ENCODE data around the gene SPR. TPM values are rescaled to one million over a fixed set of nuclear protein-coding genes. Genes with fewer than 3 reads are reported as not detected.

SPR gene
- total RNA-seq, 4 donors from 2014 or later: 30.3 to 57.0 (median 50.3) TPM

GRCh38 chr2:72921853-72922252, 34.6 kb downstream of the SPR start:
- WGBS: 92% methylated on average over 1 of the region's 1 CpG
- Histone ChIP-seq H3K4me1 (peaks cover 49 to 65% (median 54%) of the 10 kb centered on the region in 4 donors), H3K36me3 (no peaks in the 10 kb centered on the region), H3K27ac (replicated peaks in 1 of 4) (no peak overlapping the region), H3K27me3 (peaks cover 25 to 100% (median 93%) of the 10 kb centered on the region in 4 donors), H3K4me3 (no peak overlapping the region), H3K9me3 (no peaks in the 10 kb centered on the region)
- TF ChIP-seq EP300 (IDR thresholded peaks at IDR 0.05) (no peak), POLR2A (IDR thresholded peaks at IDR 0.05; ENCODE audit: low read depth) (no peak), POLR2AphosphoS5 (IDR thresholded peaks at IDR 0.05) (no peak), CTCF (IDR thresholded peaks at IDR 0.05) (no peak)
- no peak for DNase-seq (ENCODE audit: extremely low spot score)
- intact Hi-C loops (cut with DNase I): no loop called here

- Histone ChIP-seq H3K36me3 (no peaks in the 10 kb centered on the region), H3K9me3 (no peaks in the 10 kb centered on the region), H3K4me3 (peak overlapping the region in 2 of 4 donors; percentile 17 to 21), H3K27ac (replicated peaks in 1 of 4) (no peak overlapping the region), H3K4me1 (peaks cover 32 to 45% (median 33%) of the 10 kb centered on the region in 4 donors), H3K27me3 (peaks cover 18 to 100% (median 85%) of the 10 kb centered on the region in 4 donors)
- DNase-seq (ENCODE audit: extremely low spot score): no peak
- WGBS: 23% methylated on average over 8 of the region's 36 CpGs
- TF ChIP-seq POLR2A (IDR thresholded peaks at IDR 0.05; ENCODE audit: low read depth) (no peak), CTCF (IDR thresholded peaks at IDR 0.05) (no peak), EP300 (IDR thresholded peaks at IDR 0.05) (no peak), POLR2AphosphoS5 (IDR thresholded peaks at IDR 0.05) (no peak)
- intact Hi-C loops (cut with DNase I): no loop called here
Measured at GRCh38 chr2:72923833-72924352, 36.7 kb downstream of the SPR start.

- H3K27me3 ChIP-seq: peaks cover 18 to 100% (median 83%) of the 10 kb centered on the region in 4 donors
Measured at GRCh38 chr2:72924353-72925240, 37.4 kb downstream of the SPR start.

GRCh38 chr2:72925328-72925943, 38.2 kb downstream of the SPR start:
- DNase-seq (ENCODE audit: extremely low spot score): no peak
- Histone ChIP-seq H3K4me1 (peaks cover 20 to 31% (median 23%) of the 10 kb centered on the region in 4 donors), H3K9me3 (no peaks in the 10 kb centered on the region), H3K27me3 (peaks cover 10 to 99% (median 74%) of the 10 kb centered on the region in 4 donors), H3K27ac (replicated peaks in 1 of 4) (no peak overlapping the region), H3K4me3 (no peak overlapping the region), H3K36me3 (no peaks in the 10 kb centered on the region)
- 12% methylated on average over 25 of the region's 26 CpGs for WGBS
- intact Hi-C loops (cut with DNase I): no loop called here
- TF ChIP-seq POLR2AphosphoS5 (IDR thresholded peaks at IDR 0.05) (no peak), CTCF (IDR thresholded peaks at IDR 0.05) (no peak), EP300 (IDR thresholded peaks at IDR 0.05) (no peak), POLR2A (IDR thresholded peaks at IDR 0.05; ENCODE audit: low read depth) (no peak)

More at GRCh38 chr2:72924353-72925240, 37.4 kb downstream of the SPR start:
- no peaks in the 10 kb centered on the region for H3K9me3 ChIP-seq
- no peak for DNase-seq (ENCODE audit: extremely low spot score)
- peak overlapping the region in 2 of 4 donors; percentile 17 to 21 for H3K4me3 ChIP-seq
- TF ChIP-seq CTCF (IDR thresholded peaks at IDR 0.05) (no peak), EP300 (IDR thresholded peaks at IDR 0.05) (no peak), POLR2A (IDR thresholded peaks at IDR 0.05; ENCODE audit: low read depth) (no peak), POLR2AphosphoS5 (IDR thresholded peaks at IDR 0.05) (no peak)
- intact Hi-C loops (cut with DNase I): no loop called here
- no peak overlapping the region for H3K27ac ChIP-seq (replicated peaks in 1 of 4)
- peaks cover 29 to 40% (median 32%) of the 10 kb centered on the region in 4 donors for H3K4me1 ChIP-seq
- H3K36me3 ChIP-seq: no peaks in the 10 kb centered on the region
- 6% methylated on average over 18 of the region's 61 CpGs for WGBS

Measured in esophagus muscularis mucosa (tissue), 4 donors.